ENCODE data around the gene ARRB2. TPM values are rescaled to one million over a fixed set of nuclear protein-coding genes. Genes with fewer than 3 reads are reported as not detected.
A peak's percentile ranks its signal among the peaks of the same experiment; 100 is the strongest.

ARRB2 gene
- total and polyA plus RNA-seq, 2 experiments from 2014 or later: 17.3 to 23.3 TPM

- H3K36me3 ChIP-seq: no peaks in the 10 kb centered on the region
- H3K9me3 ChIP-seq (ENCODE audit: low read depth): no peaks in the 10 kb centered on the region
- TF ChIP-seq CTCF (IDR thresholded peaks at IDR 0.05; ENCODE audit: low read depth, low read length): no peak
- H3K27ac ChIP-seq: no peak overlapping the region
- no peaks in the 10 kb centered on the region for H3K4me1 ChIP-seq (ENCODE audit: low read depth)
- no peak for DNase-seq (ENCODE audit: low read depth in 1 of 2, low spot score in 1 of 2)
- H3K27me3 ChIP-seq: peaks cover 98% of the 10 kb centered on the region
- peak overlapping the region; percentile 54 for H3K4me3 ChIP-seq
Observed at GRCh38 chr17:4740025-4740351, 29.6 kb downstream of the ARRB2 start.

GRCh38 chr17:4740584-4740983 is 30.2 kb downstream of the ARRB2 start:
- TF ChIP-seq CTCF (IDR thresholded peaks at IDR 0.05; ENCODE audit: low read depth, low read length): no peak
- no peak overlapping the region for H3K4me3 ChIP-seq
- H3K27me3 ChIP-seq: peaks cover 98% of the 10 kb centered on the region
- no peaks in the 10 kb centered on the region for H3K4me1 ChIP-seq (ENCODE audit: low read depth)
- H3K9me3 ChIP-seq (ENCODE audit: low read depth): no peaks in the 10 kb centered on the region
- no peak for DNase-seq (ENCODE audit: low read depth in 1 of 2, low spot score in 1 of 2)
- no peak overlapping the region for H3K27ac ChIP-seq
- H3K36me3 ChIP-seq: no peaks in the 10 kb centered on the region

GRCh38 chr17:4741544-4741943 is 31.1 kb downstream of the ARRB2 start:
- H3K4me1 ChIP-seq (ENCODE audit: low read depth): no peaks in the 10 kb centered on the region
- H3K36me3 ChIP-seq: no peaks in the 10 kb centered on the region
- H3K4me3 ChIP-seq: no peak overlapping the region
- DNase-seq (ENCODE audit: low read depth in 1 of 2, low spot score in 1 of 2): no peak
- H3K9me3 ChIP-seq (ENCODE audit: low read depth): no peaks in the 10 kb centered on the region
- H3K27me3 ChIP-seq: peaks cover 99% of the 10 kb centered on the region
- no peak for TF ChIP-seq CTCF (IDR thresholded peaks at IDR 0.05; ENCODE audit: low read depth, low read length)
- H3K27ac ChIP-seq: no peak overlapping the region

GRCh38 chr17:4742133-4742532 is 31.7 kb downstream of the ARRB2 start:
- Histone ChIP-seq H3K4me3 (no peak overlapping the region), H3K4me1 (ENCODE audit: low read depth) (no peaks in the 10 kb centered on the region), H3K27ac (no peak overlapping the region), H3K27me3 (peaks cover 93% of the 10 kb centered on the region), H3K9me3 (ENCODE audit: low read depth) (no peaks in the 10 kb centered on the region), H3K36me3 (no peaks in the 10 kb centered on the region)
- no peak for TF ChIP-seq CTCF (IDR thresholded peaks at IDR 0.05; ENCODE audit: low read depth, low read length)
- no peak for DNase-seq (ENCODE audit: low read depth in 1 of 2, low spot score in 1 of 2)

GRCh38 chr17:4742629-4743028 is 32.2 kb downstream of the ARRB2 start:
- DNase-seq (ENCODE audit: low read depth in 1 of 2, low spot score in 1 of 2): peak in 1 of 2 donors; percentile 24
- no peak overlapping the region for H3K27ac ChIP-seq
- no peak overlapping the region for H3K4me3 ChIP-seq
- no peaks in the 10 kb centered on the region for H3K4me1 ChIP-seq (ENCODE audit: low read depth)
- no peak for TF ChIP-seq CTCF (IDR thresholded peaks at IDR 0.05; ENCODE audit: low read depth, low read length)
- H3K27me3 ChIP-seq: peaks cover 88% of the 10 kb centered on the region
- H3K36me3 ChIP-seq: no peaks in the 10 kb centered on the region
- H3K9me3 ChIP-seq (ENCODE audit: low read depth): no peaks in the 10 kb centered on the region

- no peaks in the 10 kb centered on the region for H3K9me3 ChIP-seq (ENCODE audit: low read depth)
- H3K27me3 ChIP-seq: peaks cover 83% of the 10 kb centered on the region
- no peak overlapping the region for H3K4me3 ChIP-seq
- H3K27ac ChIP-seq: no peak overlapping the region
- H3K4me1 ChIP-seq (ENCODE audit: low read depth): no peaks in the 10 kb centered on the region
- H3K36me3 ChIP-seq: no peaks in the 10 kb centered on the region
- no peak for TF ChIP-seq CTCF (IDR thresholded peaks at IDR 0.05; ENCODE audit: low read depth, low read length)
- no peak for DNase-seq (ENCODE audit: low read depth in 1 of 2, low spot score in 1 of 2)
Observed at GRCh38 chr17:4743216-4743615, 32.8 kb downstream of the ARRB2 start.
